HL-60 (cell line): ENCODE data around the gene ADAM17.
"Not testable (repeated sequence)": the region's sequence is repeated elsewhere in the genome, so short reads cannot be mapped to it uniquely, and the experiment has no call there.

ENCODE experiments used
- DNase-seq, 2 experiments: peaks; one replicate each; pipeline ENCODE4 v3.0.0-alpha.2; 2010 to 2020; ENCODE audit warnings: low read depth in 1 of 2, low spot score in 1 of 2
- H3K27ac ChIP-seq: fragments of 250-450 bp; sonication (Bioruptor Pico); replicated peaks from 2 replicates; pipeline ENCODE4 v1.5.1; 2020; ENCODE audit warnings: mild to moderate bottlenecking, moderate library complexity
- H3K27me3 ChIP-seq: fragments of 250-450 bp; sonication (Bioruptor Pico); 2 replicates; pipeline ENCODE4 v1.5.1; 2021; ENCODE audit warnings: mild to moderate bottlenecking, moderate library complexity; ENCODE audit not compliant: insufficient read depth, poor library complexity, severe bottlenecking
- H3K4me3 ChIP-seq: replicated peaks from 2 replicates; pipeline ENCODE4 v1.5.1; 2011; ENCODE audit warnings: mild to moderate bottlenecking, control low read depth, low read length; ENCODE audit not compliant: insufficient read depth
- CTCF ChIP-seq: IDR thresholded peaks from one replicate; pipeline ENCODE4 v1.5.1; 2011; ENCODE audit warnings: low read length, control low read depth, inconsistent platforms; ENCODE audit not compliant: insufficient read depth
- GABPA ChIP-seq: IDR thresholded peaks from 2 replicates; pipeline ENCODE4 v1.6.1; 2012; ENCODE audit warnings: low read depth
- POLR2AphosphoS5 ChIP-seq: IDR thresholded peaks from 2 replicates; pipeline ENCODE4 v1.6.1; 2012; ENCODE audit warnings: low read depth
- REST ChIP-seq: IDR thresholded peaks from 2 replicates; pipeline ENCODE4 v1.6.1; 2012; ENCODE audit warnings: low read depth; ENCODE audit not compliant: insufficient replicate concordance
- SPI1 ChIP-seq: IDR thresholded peaks from 2 replicates; pipeline ENCODE4 v1.6.1; 2012; ENCODE audit warnings: low read depth, mild to moderate bottlenecking, borderline replicate concordance

Gene ADAM17

GRCh38 chr2:9552219-9553178 is 3.1 kb downstream of the ADAM17 start:
- Histone ChIP-seq H3K27ac (peak overlapping the region; percentile 37), H3K27me3 (no peaks in the 10 kb centered on the region), H3K4me3 (no peak overlapping the region)
- peak; percentile 32 to 91 for DNase-seq
- TF ChIP-seq REST (no peak), GABPA (peak; percentile 41; the same call in 1 of the 2 replicates), POLR2AphosphoS5 (peak; percentile 62; the same call in 1 of the 2 replicates)

GRCh38 chr2:9550859-9551391 is 4.7 kb downstream of the ADAM17 start:
- peak in 1 of 2 experiments; percentile 22 for DNase-seq
- not testable (repeated sequence) for H3K4me3 ChIP-seq

GRCh38 chr2:9549420-9549819 is 6.2 kb downstream of the ADAM17 start:
- TF ChIP-seq REST (no peak), CTCF (no peak), GABPA (no peak), POLR2AphosphoS5 (no peak), SPI1 (no peak)
- Histone ChIP-seq H3K27ac (no peak overlapping the region), H3K4me3 (no peak overlapping the region), H3K27me3 (no peaks in the 10 kb centered on the region)
- DNase-seq: no peak

More at GRCh38 chr2:9550859-9551391, 4.7 kb downstream of the ADAM17 start:
- not testable (repeated sequence) for H3K27ac ChIP-seq, H3K27me3 ChIP-seq

GRCh38 chr2:9548506-9548905 is 7.1 kb downstream of the ADAM17 start:
- TF ChIP-seq SPI1 (no peak), CTCF (no peak), GABPA (no peak), REST (no peak), POLR2AphosphoS5 (no peak)
- H3K4me3 ChIP-seq: no peak overlapping the region
- no peak for DNase-seq
- H3K27me3 ChIP-seq: no peaks in the 10 kb centered on the region
- no peak overlapping the region for H3K27ac ChIP-seq
